DMS53 (cell line): ENCODE results near the gene HSPB8.

Experiments
- DNase-seq: peaks from one replicate; lab custom pipeline; 2025; lab: John Stamatoyannopoulos, UW

Gene HSPB8

DNA sequence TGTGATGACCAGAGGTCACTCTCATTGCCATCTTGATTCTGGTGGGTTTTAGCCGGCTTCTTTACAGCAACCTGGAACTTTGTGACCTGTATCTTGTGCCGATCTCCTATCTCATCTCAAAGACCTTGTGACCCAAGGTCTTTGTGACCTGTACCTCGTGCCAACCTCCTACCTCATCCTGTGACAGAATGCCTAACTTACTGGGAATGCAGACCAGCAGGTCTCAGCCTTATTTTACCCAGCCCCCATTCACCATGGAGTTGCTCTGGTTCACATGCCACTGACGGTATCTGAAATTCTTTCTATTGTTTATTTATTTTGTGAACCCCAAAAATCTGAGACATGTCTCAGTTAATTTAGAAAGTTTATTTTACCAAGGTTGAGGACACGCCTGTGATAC, 7.4 kb upstream of the HSPB8 start:
- no peak for DNase-seq

GRCh38 chr12:119171691-119172425, 6.9 kb upstream of the HSPB8 start:
- DNase-seq, result no peak

- no peak for DNase-seq
Observed at GRCh38 chr12:119175081-119175480, 3.6 kb upstream of the HSPB8 start.

DNA sequence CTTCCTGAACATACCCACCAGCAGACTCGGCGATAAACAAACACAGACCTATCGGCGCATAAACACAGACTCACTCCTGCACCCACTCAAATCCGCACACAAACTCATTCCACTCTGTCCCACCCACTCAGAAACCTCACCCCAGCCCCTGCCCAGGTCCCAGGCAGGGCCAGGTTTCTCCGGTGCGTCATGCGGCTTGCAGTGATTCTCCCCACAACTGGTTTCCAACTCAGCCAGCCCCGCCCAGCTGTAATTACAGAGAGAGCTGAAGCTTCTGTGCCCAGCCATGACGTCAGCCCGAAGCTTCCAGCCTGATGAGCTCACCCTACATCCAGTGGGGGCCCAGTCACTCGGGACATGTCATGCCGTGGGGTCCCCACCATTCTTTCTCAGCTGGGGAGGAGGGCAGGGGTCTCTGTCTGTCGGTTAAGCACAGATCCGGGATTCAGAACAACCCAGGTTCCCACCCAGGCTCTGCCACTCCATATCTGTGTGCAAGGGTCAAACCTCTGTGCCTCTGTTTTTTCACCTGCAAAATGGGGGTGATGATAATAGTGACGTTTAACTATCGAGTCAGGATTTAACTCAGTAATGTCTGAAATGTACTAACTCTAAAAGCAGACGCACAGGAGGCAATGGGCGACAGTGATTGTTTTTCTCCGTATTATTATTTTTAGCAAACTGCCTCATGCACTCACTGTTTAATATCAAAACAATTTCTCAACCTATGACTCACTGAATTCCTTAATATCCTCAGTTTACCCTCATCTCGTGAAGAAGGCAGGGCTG, 2.3 kb upstream of the HSPB8 start:
- DNase-seq, result peak; percentile 90

DNA sequence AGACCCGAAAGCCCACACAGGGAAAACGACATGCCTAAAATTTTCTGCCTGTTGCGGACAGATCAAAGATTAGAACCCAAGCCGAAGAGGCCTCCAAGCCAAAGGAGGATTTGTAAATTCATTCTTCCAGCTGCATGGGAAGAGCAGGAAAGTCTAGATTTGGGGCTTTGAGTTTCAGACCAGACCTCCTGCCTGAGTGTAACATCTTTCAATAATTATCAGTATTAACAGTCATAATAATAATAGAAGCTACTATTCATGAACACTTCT, 1.7 kb upstream of the HSPB8 start:
- no peak for DNase-seq

GRCh38 chr12:119177724-119178380, 879 bp upstream of the HSPB8 start:
- no peak for DNase-seq

DNA sequence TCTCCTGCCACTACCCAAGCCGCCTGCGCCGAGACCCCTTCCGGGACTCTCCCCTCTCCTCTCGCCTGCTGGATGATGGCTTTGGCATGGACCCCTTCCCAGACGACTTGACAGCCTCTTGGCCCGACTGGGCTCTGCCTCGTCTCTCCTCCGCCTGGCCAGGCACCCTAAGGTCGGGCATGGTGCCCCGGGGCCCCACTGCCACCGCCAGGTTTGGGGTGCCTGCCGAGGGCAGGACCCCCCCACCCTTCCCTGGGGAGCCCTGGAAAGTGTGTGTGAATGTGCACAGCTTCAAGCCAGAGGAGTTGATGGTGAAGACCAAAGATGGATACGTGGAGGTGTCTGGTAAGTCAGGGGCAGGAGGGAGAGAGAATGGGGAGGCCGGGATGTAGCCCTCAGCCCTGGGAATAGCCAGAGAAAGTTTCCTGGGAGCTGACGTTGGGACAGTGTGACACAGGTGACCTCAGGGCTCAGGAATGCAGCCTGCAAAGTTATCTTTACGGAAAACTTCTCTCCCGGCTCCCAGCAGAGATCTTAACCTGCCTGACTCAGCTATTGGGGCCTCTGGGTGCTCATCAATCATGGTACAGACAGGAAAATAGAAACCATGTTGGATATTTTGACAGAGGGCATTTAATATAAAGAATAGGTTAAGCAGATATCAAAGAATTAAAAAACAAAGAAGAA, 747 bp downstream of the HSPB8 start:
- DNase-seq, result peak; percentile 38

- peak; percentile 41 for DNase-seq
Observed at GRCh38 chr12:119180380-119181040, 1.8 kb downstream of the HSPB8 start.

DNA sequence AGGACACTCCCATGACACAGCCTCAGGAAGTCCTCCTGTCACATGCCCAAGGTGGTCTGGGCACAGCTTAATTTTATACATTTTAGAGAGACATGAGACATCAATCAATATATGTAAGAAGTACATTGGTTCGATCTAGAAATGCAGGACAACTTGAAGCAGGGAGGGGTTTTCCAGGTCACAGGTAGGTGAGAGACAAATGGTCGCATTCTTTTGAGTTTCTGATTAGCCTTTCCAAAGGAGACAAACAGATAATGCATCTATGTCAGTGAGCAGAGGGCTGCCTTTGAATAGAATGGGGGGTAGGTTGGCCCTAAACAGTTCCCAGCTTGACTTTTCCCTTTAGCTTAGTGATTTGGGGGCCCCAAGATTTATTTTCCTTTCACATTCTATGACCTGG, 2.5 kb downstream of the HSPB8 start:
- DNase-seq, result no peak

- DNase-seq, result no peak
Observed at GRCh38 chr12:119181944-119182343, 3.2 kb downstream of the HSPB8 start.

DNA sequence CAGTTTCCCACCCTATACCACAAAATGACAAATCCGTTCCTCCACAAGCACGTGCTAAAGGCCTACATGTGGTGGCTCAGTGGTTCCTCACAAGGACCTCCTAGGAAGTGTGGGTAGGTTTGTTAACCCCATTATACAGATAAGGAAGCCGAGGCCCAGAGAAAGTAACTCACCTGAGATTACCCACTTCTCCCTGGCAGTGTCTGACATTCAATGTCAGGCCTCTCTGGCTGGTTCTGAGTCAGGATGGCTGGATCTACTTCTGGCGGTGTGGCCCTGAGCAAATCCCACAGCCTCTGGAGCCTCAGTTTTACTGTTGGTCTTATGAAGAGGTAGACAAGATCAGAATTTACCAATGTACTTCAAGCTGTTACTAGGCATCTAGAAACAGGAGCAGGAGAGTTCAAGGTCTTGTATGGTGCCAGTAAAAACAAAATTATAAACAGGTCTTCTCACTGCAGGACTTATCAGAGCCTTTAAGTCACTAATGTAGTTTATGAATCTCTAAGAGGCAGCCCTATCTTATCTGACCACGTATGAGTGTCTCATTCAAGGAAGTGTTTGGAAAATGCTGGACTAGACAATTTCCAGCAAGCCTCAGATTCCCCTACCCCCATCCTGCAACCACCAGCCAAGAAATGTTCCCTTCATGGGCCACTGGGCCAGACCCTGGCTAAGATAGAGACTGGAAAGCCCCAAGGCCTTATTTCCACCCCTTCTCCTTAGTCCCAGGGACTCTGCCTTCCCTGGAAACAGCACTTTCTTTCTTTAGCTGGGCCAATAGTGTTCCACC, 4.2 kb downstream of the HSPB8 start:
- no peak for DNase-seq

DNA sequence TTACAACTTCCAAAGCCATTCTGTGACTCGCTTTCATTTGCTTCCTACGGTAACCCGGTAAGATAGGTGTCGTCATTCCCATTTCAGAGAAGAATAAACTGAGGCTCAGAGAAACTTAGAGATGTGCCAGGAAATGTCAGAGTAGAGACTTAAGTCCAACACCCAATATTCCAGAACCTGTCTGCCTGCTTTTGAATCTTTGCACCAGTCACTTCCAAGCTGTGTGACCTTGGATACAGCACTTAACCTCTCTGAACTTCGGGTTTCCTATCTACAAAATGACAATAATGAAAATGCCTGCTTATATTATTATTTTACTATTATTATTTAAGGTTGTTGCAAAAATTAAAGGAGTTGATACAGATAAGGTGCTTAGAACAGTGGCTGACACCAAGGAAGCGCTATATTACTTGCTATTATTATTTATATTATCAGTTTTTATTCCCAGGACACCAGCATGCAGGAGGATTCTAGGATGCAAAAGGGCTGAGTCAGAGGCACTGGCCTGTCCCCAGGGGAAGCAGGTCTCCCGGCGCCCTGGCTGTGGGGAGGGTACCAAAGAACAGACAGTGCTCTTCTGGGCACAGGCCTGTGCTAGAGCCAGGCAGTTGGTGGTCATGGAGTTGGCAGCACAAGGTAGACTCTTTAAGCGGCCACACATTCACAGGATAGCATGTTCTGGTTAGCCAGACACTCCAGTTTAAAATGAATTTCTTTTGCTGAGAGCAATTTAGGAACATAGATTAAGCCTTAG, 5.4 kb downstream of the HSPB8 start:
- no peak for DNase-seq

- DNase-seq, result no peak
Observed at GRCh38 chr12:119195256-119195655, 16.5 kb downstream of the HSPB8 start.

- DNase-seq, result no peak
Observed at GRCh38 chr12:119198440-119198839, 19.7 kb downstream of the HSPB8 start.

DNA sequence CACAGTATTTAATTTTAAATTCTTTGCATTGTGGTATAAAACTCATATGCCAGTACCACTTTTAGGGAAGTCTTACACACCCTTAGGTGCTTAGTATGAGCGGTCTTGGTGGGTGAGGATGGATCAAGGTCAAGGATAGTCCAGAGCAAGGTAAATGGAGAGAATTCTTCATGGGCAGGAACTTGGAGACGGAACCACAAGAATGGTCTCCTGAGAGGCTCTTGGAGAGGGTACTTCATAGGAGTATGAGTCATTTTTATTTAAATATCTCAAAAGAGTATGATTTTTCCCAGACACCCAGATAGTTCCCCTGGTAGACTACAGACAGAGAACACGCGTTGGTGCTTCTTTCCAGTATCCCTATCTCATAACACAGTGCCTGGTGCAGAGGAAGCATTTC, 21.9 kb downstream of the HSPB8 start:
- DNase-seq, result peak; percentile 48

DNA sequence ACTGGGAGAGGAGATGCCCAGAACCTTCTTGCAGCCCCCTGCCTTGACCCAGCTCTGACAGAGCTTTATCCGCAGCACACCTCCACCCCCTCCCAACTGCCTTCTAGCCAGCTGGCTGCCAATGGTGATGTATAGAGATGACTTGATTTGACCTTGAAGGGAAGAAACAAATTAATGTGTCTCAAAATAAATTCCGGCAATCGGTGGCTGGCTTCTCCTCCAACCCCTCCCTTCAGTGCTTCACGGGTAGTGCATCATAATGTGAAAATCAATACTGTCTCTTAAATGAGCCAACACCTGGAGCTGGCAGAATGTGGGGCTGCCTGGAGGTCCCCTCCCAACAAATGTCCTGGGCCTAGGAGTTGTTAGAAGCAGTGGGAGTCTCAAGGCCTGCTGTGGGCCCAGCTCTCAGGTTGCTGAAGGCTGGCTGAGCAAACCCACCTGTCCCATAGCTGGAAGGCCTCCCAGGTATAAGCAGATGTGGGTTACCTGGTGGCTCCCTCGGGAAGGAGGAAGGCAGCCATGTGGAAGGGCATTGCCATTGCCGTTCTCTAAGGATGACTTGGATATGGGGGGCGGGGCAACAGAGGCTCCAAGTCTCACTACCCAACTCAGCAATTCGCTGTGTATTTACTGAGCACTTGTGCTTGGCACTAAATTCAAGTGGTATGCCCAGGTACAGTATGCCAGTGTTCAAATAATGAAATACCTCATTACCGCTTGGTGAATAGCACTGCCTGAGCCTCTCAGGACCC, 23.2 kb downstream of the HSPB8 start:
- DNase-seq, result peak; percentile 27

DNA sequence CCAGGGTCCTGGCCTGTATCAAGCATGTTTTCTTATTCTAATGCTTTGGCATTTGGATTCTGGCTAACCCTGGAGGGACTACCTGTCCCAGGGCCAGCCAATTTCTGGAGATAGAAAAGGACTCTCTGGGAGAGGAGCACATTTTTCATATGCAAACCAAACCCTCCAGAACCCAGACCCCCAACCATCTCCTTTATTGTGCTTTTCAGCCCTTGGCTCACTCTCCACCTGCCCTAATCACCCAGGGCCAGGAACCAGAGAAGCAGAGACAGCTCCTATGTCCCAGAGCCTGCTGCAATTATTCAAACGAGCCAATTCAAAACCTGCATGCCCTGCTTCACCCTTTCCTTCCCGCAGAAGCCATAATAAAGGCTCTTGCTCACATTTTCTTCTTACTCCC, 23.8 kb downstream of the HSPB8 start:
- no peak for DNase-seq

DNA sequence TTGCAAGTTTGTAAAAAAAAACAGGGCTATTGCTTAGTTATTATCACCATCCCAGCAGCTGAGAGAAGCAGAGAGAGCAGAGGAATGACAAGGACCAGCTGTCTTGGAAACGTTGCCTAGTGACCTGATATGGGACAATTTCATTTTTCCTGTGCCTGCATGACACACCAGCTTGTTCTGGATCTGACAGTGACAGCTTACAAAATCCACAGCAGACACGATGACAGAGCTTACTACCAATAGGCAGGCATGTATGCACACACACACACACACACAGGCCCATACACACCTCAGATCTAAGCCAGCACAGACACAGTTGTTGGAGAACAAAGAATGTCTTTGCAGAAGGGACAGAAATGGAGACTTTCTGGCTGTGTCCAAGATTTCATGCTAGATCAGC, 25.4 kb downstream of the HSPB8 start:
- DNase-seq, result peak; percentile 29

GRCh38 chr12:119204671-119205285, 26.0 kb downstream of the HSPB8 start:
- no peak for DNase-seq
